Liver (tissue), 9 donors: ENCODE data around the gene HES6. TPM values are rescaled to one million over a fixed set of nuclear protein-coding genes. Genes with fewer than 3 reads are reported as not detected.

Experiments
- DNase-seq: peaks from one replicate; pipeline ENCODE4 v3.0.0-alpha.2; 2017; ENCODE audit warnings: low spot score
- H3K27ac ChIP-seq, 2 donors: one replicate each; pipeline ENCODE4 v1.7.0; 2013; ENCODE audit warnings: inconsistent platforms in 2 of 2, low read length in 2 of 2, control low read depth in 1 of 2, low read depth in 1 of 2, mild to moderate bottlenecking in 1 of 2
- H3K27me3 ChIP-seq, 4 donors: one replicate each; pipeline versions ENCODE4 v1.6.1 to v1.7.0; 2013; ENCODE audit warnings: low read length in 3 of 4, inconsistent platforms in 1 of 4, mild to moderate bottlenecking in 1 of 4, moderate library complexity in 1 of 4; ENCODE audit not compliant: control insufficient read depth in 4 of 4, insufficient read depth in 4 of 4
- H3K36me3 ChIP-seq, 4 donors: one replicate each; pipeline versions ENCODE4 v1.6.1 to v1.7.0; 2013; ENCODE audit warnings: low read length in 3 of 4, mild to moderate bottlenecking in 3 of 4, low read depth in 1 of 4, moderate library complexity in 1 of 4; ENCODE audit not compliant: control insufficient read depth in 4 of 4, insufficient read depth in 3 of 4
- H3K4me1 ChIP-seq, 4 donors: one replicate each; pipeline versions ENCODE4 v1.6.1 to v1.7.0; 2013; ENCODE audit warnings: low read length in 3 of 4, mild to moderate bottlenecking in 3 of 4, moderate library complexity in 1 of 4; ENCODE audit not compliant: control insufficient read depth in 4 of 4, insufficient read depth in 4 of 4
- H3K4me3 ChIP-seq, 3 donors: one replicate each; pipeline versions ENCODE4 v1.6.1 to v1.7.0; 2013; ENCODE audit warnings: low read length in 3 of 3, control low read depth in 1 of 3, low read depth in 1 of 3, mild to moderate bottlenecking in 1 of 3
- H3K9ac ChIP-seq, 2 donors: one replicate each; pipeline ENCODE4 v1.7.0; 2013; ENCODE audit warnings: low read length in 2 of 2, mild to moderate bottlenecking in 2 of 2, moderate library complexity in 2 of 2, control low read depth in 1 of 2, low read depth in 1 of 2
- H3K9me3 ChIP-seq, 4 donors: one replicate each; pipeline versions ENCODE4 v1.6.1 to v1.7.0; 2013; ENCODE audit warnings: low read length in 3 of 4; ENCODE audit not compliant: control insufficient read depth in 4 of 4
- ATF3 ChIP-seq: IDR thresholded peaks from 2 replicates; pipeline ENCODE4 v1.6.1; 2016; ENCODE audit warnings: antibody characterized with exemption
- CTCF ChIP-seq: fragments of 150-350 bp; IDR thresholded peaks from 2 replicates; pipeline ENCODE4 v1.5.1; 2017; ENCODE audit warnings: improper control_type of control experiment, low read depth, low read length; ENCODE audit not compliant: missing input control
- FOXA1 ChIP-seq: IDR thresholded peaks from 2 replicates; pipeline ENCODE4 v1.6.1; 2016; ENCODE audit warnings: antibody characterized with exemption
- FOXA2 ChIP-seq: IDR thresholded peaks from 2 replicates; pipeline ENCODE4 v1.6.1; 2016; ENCODE audit warnings: antibody characterized with exemption
- GABPA ChIP-seq, 2 donors: IDR thresholded peaks in 1 of 2; conservative IDR thresholded peaks in 1 of 2; 2 replicates each; pipeline ENCODE4 v1.6.1; 2016; ENCODE audit warnings: antibody characterized with exemption in 2 of 2, mild to moderate bottlenecking in 1 of 2, moderate library complexity in 1 of 2
- HNF4A ChIP-seq, 2 donors: conservative IDR thresholded peaks; 2 replicates each; pipeline ENCODE4 v1.6.1; 2016; ENCODE audit warnings: antibody characterized with exemption in 2 of 2, mild to moderate bottlenecking in 2 of 2
- HNF4G ChIP-seq: IDR thresholded peaks from 2 replicates; pipeline ENCODE4 v1.6.1; 2016; ENCODE audit warnings: antibody characterized with exemption
- JUND ChIP-seq, 2 donors: IDR thresholded peaks; 2 replicates each; pipeline ENCODE4 v1.6.1; 2016; ENCODE audit warnings: antibody characterized with exemption in 2 of 2
- MAX ChIP-seq: IDR thresholded peaks from 2 replicates; pipeline ENCODE4 v1.6.1; 2016; ENCODE audit warnings: antibody characterized with exemption
- NR2F2 ChIP-seq: IDR thresholded peaks from 2 replicates; pipeline ENCODE4 v1.6.1; 2016; ENCODE audit warnings: antibody characterized with exemption
- REST ChIP-seq: IDR thresholded peaks from 2 replicates; pipeline ENCODE4 v1.6.1; 2016; ENCODE audit warnings: antibody characterized with exemption, mild to moderate bottlenecking
- RXRA ChIP-seq, 2 donors: IDR thresholded peaks; 2 replicates each; pipeline ENCODE4 v1.6.1; 2017 to 2018; ENCODE audit warnings: antibody characterized with exemption in 2 of 2, mild to moderate bottlenecking in 1 of 2
- SP1 ChIP-seq: IDR thresholded peaks from 2 replicates; pipeline ENCODE4 v1.6.1; 2018; ENCODE audit warnings: antibody characterized with exemption, mild to moderate bottlenecking
- TAF1 ChIP-seq: conservative IDR thresholded peaks from 2 replicates; pipeline ENCODE4 v1.6.1; 2016; ENCODE audit warnings: antibody characterized with exemption, mild to moderate bottlenecking
- YY1 ChIP-seq: IDR thresholded peaks from 2 replicates; pipeline ENCODE4 v1.6.1; 2016; ENCODE audit warnings: antibody characterized with exemption, mild to moderate bottlenecking
- ZBTB33 ChIP-seq: IDR thresholded peaks from 2 replicates; pipeline ENCODE4 v1.6.1; 2016; ENCODE audit warnings: antibody characterized with exemption
- WGBS: extraction: QIAGEN DNeasy Blood & Tissue Kit; methylation state at CpG from one replicate; pipeline ENCODE4 v1.1.7; 2013; 5-methylcytosine and 5-hydroxymethylcytosine counted together
- polyA plus RNA-seq, 2 donors: library from polyadenylated mRNA; stranded (reverse) in 1 of 2; unstranded in 1 of 2; fragments of 200-250 nt in 1 of 2; fragments of >200 nt in 1 of 2; fragmentation: Nextera tagmentation in 1 of 2; extraction: Ambion mirVana in 1 of 2; gene quantifications; one replicate each; pipeline versions ENCODE4 v1.2.1 to v1.2.3, GENCODE V29; 2013 to 2015
- total RNA-seq, 2 donors: library from RNA; depleted of rRNA; stranded (reverse); fragments of >200 nt; gene quantifications; one replicate each; pipeline ENCODE4 v1.2.3, GENCODE V29; 2014
- donor health status: healthy.
- donor health status: healthy.
- donor health status: healthy.
- donor health status: healthy.
- donor health status: healthy.

HES6 gene
- total and polyA plus RNA-seq, 4 donors, result 1.7 to 13.2 (median 2.6) TPM

GRCh38 chr2:238284802-238285515, 45.1 kb upstream of the HES6 start:
- H3K27me3 ChIP-seq, result no peaks in the 10 kb centered on the region
- no peaks in the 10 kb centered on the region for H3K9me3 ChIP-seq
- TF ChIP-seq MAX (no peak), NR2F2 (no peak), RXRA (IDR thresholded peaks at IDR 0.05) (peak in 1 of 2 donors; percentile 39), SP1 (peak; percentile 81), REST (peak; percentile 43), YY1 (peak; percentile 80), FOXA1 (no peak), HNF4G (peak; percentile 84), HNF4A (conservative IDR thresholded peaks at IDR 0.05) (peak; percentile 91 to 92), TAF1 (no peak)
- peaks cover 24 to 52% (median 38%) of the 10 kb centered on the region in 4 donors for H3K4me1 ChIP-seq
- WGBS, result 52% methylated on average over 11 of the region's 11 CpGs
- peak overlapping the region; percentile 55 to 73 for H3K9ac ChIP-seq
- peak overlapping the region; percentile 92 to 99 for H3K27ac ChIP-seq
- H3K36me3 ChIP-seq, result no peaks in the 10 kb centered on the region
- no peak for DNase-seq
- no peak overlapping the region for H3K4me3 ChIP-seq

GRCh38 chr2:238282861-238283738, 43.3 kb upstream of the HES6 start:
- TF ChIP-seq NR2F2 (no peak), JUND (IDR thresholded peaks at IDR 0.05) (no peak), HNF4A (conservative IDR thresholded peaks at IDR 0.05) (no peak), REST (no peak), CTCF (no peak), ATF3 (no peak), FOXA2 (no peak), ZBTB33 (no peak), HNF4G (no peak), FOXA1 (no peak), MAX (no peak), GABPA (IDR thresholded peaks at IDR 0.05 in 1 of 2, conservative IDR thresholded peaks at IDR 0.05 in 1 of 2) (no peak), TAF1 (no peak), YY1 (no peak)
- Histone ChIP-seq H3K27me3 (no peaks in the 10 kb centered on the region), H3K9me3 (no peaks in the 10 kb centered on the region), H3K36me3 (no peaks in the 10 kb centered on the region), H3K4me3 (no peak overlapping the region), H3K4me1 (peaks cover 23 to 59% (median 37%) of the 10 kb centered on the region in 4 donors), H3K27ac (peak overlapping the region; percentile 7 to 58), H3K9ac (no peak overlapping the region)
- 92% methylated on average over 17 of the region's 17 CpGs for WGBS
- DNase-seq, result no peak
